ENCODE measurements around the gene PFKP.

- TF ChIP-seq EZH2 (IDR thresholded peaks at IDR 0.05; ENCODE audit: insufficient read depth, low read length) (no peak), CTCF (IDR thresholded peaks at IDR 0.05; ENCODE audit: insufficient read depth, low read depth, low read length) (no peak)
Observed at GRCh38 chr10:3110782-3111620, 43.7 kb downstream of the PFKP start.

All from astrocyte (in vitro differentiated cells and primary cell).